DOHH2 (cell line): ENCODE results near the gene TBC1D10A.

Experiments
- H3F3A ChIP-seq: fragments of 200-600 bp; sonication (generic), shearing (Covaris generic); 2 replicates; pipeline ENCODE4 v1.6.0; 2016; ENCODE audit warnings: antibody characterized with exemption, mild to moderate bottlenecking; ENCODE audit not compliant: control insufficient read depth, insufficient read depth
- H3K27ac ChIP-seq: fragments of 200-600 bp; sonication (generic); 2 replicates; pipeline ENCODE4 v1.5.1; 2014; ENCODE audit warnings: low read depth, mild to moderate bottlenecking, low read length, moderate library complexity
- H3K27me3 ChIP-seq: fragments of 200-600 bp; sonication (generic); 2 replicates; pipeline ENCODE4 v1.6.1; 2014; ENCODE audit warnings: mild to moderate bottlenecking, low read length, mixed read lengths; ENCODE audit not compliant: control insufficient read depth
- H3K36me3 ChIP-seq: fragments of 200-600 bp; sonication (generic); 2 replicates; pipeline ENCODE4 v1.6.1; 2014; ENCODE audit warnings: mild to moderate bottlenecking, low read length, moderate library complexity, mixed read lengths; ENCODE audit not compliant: control insufficient read depth
- H3K4me1 ChIP-seq: fragments of 200-600 bp; sonication (generic); 2 replicates; pipeline ENCODE4 v1.6.1; 2014; ENCODE audit warnings: mild to moderate bottlenecking, low read length, mixed read lengths; ENCODE audit not compliant: control insufficient read depth
- H3K4me2 ChIP-seq: fragments of 200-600 bp; sonication (generic); 2 replicates; pipeline ENCODE4 v1.6.0; 2014; ENCODE audit warnings: mild to moderate bottlenecking, low read length, moderate library complexity
- H3K4me3 ChIP-seq: fragments of 200-600 bp; sonication (generic); 2 replicates; pipeline ENCODE4 v1.5.1; 2014; ENCODE audit warnings: mild to moderate bottlenecking, low read length, mixed read lengths
- H3K79me2 ChIP-seq: fragments of 200-600 bp; sonication (generic); 2 replicates; pipeline ENCODE4 v1.6.1; 2014; ENCODE audit warnings: mild to moderate bottlenecking, low read length, mixed read lengths; ENCODE audit not compliant: control insufficient read depth
- H3K9me2 ChIP-seq: fragments of 200-600 bp; sonication (generic); replicated peaks from 2 replicates; pipeline ENCODE4 v1.6.1; 2014; ENCODE audit warnings: mild to moderate bottlenecking, low read length, mixed read lengths; ENCODE audit not compliant: control insufficient read depth
- H3K9me3 ChIP-seq: fragments of 200-600 bp; sonication (generic); 2 replicates; pipeline ENCODE4 v1.6.1; 2014; ENCODE audit warnings: antibody characterized with exemption, low read length, mixed read lengths; ENCODE audit not compliant: control insufficient read depth, insufficient read depth
- H4K20me1 ChIP-seq: fragments of 200-600 bp; sonication (generic); 2 replicates; pipeline ENCODE4 v1.6.0; 2014; ENCODE audit warnings: low read depth, mild to moderate bottlenecking, antibody characterized with exemption, low read length, moderate library complexity; ENCODE audit not compliant: control insufficient read depth, insufficient read depth
- CTCF ChIP-seq: fragments of 200-600 bp; sonication (generic); IDR thresholded peaks from one replicate; pipeline ENCODE4 v1.5.1; 2014; ENCODE audit warnings: antibody characterized with exemption, mild to moderate bottlenecking, low read depth, low read length; ENCODE audit not compliant: poor library complexity, severe bottlenecking
- EZH2phosphoT487 ChIP-seq: fragments of 200-600 bp; sonication (generic); IDR thresholded peaks from 2 replicates; pipeline ENCODE4 v1.6.1; 2017; ENCODE audit warnings: borderline replicate concordance, mild to moderate bottlenecking, antibody characterized with exemption, low read length, moderate library complexity, mixed read lengths

TBC1D10A gene

DNA sequence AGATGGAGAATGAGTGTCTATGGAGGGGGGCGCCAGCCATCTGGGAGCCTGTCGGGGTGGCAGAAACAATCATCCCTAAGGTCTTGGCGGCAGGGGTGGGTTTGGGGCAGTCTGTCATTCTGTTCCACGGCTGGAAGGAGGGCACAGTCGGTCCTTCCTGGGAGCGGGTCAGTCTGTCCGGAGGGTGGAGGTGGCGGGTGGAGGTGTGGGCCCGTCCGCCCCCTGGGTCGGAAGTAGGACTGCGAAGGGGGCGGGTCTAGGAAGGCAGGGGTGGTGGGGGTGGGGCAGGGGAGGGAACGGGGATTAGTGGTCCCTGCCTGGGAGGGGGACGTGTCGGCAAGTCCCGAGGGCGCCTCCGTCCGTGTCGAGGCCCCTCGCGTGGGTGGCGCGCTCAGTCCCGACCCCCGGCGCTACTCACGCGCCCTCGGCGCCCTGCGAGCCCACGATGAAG lies 461 bp downstream of the TBC1D10A start:
- peaks cover 11% of the 10 kb centered on the region; the same call in 1 of the 2 replicates for H3K36me3 ChIP-seq
- H4K20me1 ChIP-seq, result no peaks in the 10 kb centered on the region
- peaks cover 7% of the 10 kb centered on the region for H3K79me2 ChIP-seq
- no peaks in the 10 kb centered on the region for H3K9me3 ChIP-seq
- peak overlapping the region; percentile 94 for H3K4me3 ChIP-seq
- peaks cover 25% of the 10 kb centered on the region for H3K4me1 ChIP-seq
- H3F3A ChIP-seq, result peaks cover 7% of the 10 kb centered on the region; the same call in 1 of the 2 replicates
- no peak overlapping the region for H3K27ac ChIP-seq
- peak overlapping the region; percentile 92 for H3K4me2 ChIP-seq
- TF ChIP-seq CTCF (no peak), EZH2phosphoT487 (no peak)
- H3K27me3 ChIP-seq, result no peaks in the 10 kb centered on the region
- H3K9me2 ChIP-seq, result no peaks in the 10 kb centered on the region

- TF ChIP-seq EZH2phosphoT487 (no peak), CTCF (no peak)
- Histone ChIP-seq H3K9me3 (no peaks in the 10 kb centered on the region), H3K4me2 (peak overlapping the region; percentile 92), H3F3A (peaks cover 7% of the 10 kb centered on the region; the same call in 1 of the 2 replicates), H3K9me2 (no peaks in the 10 kb centered on the region), H3K27ac (no peak overlapping the region), H3K79me2 (peaks cover 7% of the 10 kb centered on the region), H3K27me3 (no peaks in the 10 kb centered on the region), H3K4me1 (peaks cover 25% of the 10 kb centered on the region), H3K36me3 (peaks cover 10% of the 10 kb centered on the region; the same call in 1 of the 2 replicates), H4K20me1 (no peaks in the 10 kb centered on the region), H3K4me3 (peak overlapping the region; percentile 94)
These were observed 952 bp downstream of the TBC1D10A start for GRCh38 chr22:30325724-30326254.

- Histone ChIP-seq H3K27me3 (no peaks in the 10 kb centered on the region), H3K9me2 (no peaks in the 10 kb centered on the region), H4K20me1 (no peaks in the 10 kb centered on the region), H3K9me3 (no peaks in the 10 kb centered on the region), H3K4me2 (peak overlapping the region; percentile 92; the same call in 1 of the 2 replicates), H3F3A (peaks cover 7% of the 10 kb centered on the region; the same call in 1 of the 2 replicates), H3K4me1 (peaks cover 25% of the 10 kb centered on the region), H3K4me3 (no peak overlapping the region), H3K79me2 (peaks cover 7% of the 10 kb centered on the region), H3K27ac (no peak overlapping the region), H3K36me3 (peaks cover 6% of the 10 kb centered on the region; the same call in 1 of the 2 replicates)
- TF ChIP-seq EZH2phosphoT487, result no peak
- no peak for TF ChIP-seq CTCF
These were observed 1.5 kb downstream of the TBC1D10A start for GRCh38 chr22:30325065-30325720.
